ENCODE data around the gene GALE.
"Not testable (repeated sequence)": the region's sequence is repeated elsewhere in the genome, so short reads cannot be mapped to it uniquely, and the experiment has no call there.

GALE gene

GRCh38 chr1:23792151-23792945 is 8.2 kb downstream of the GALE start:
- no peak for DNase-seq
- ATAC-seq: no peak

GRCh38 chr1:23791516-23792047 is 9.0 kb downstream of the GALE start:
- DNase-seq (peak; percentile 40), ATAC-seq (no peak)

- ATAC-seq: peak; percentile 92
- peak; percentile 94 for DNase-seq
These were observed 9.6 kb downstream of the GALE start, which contains the start of gene LYPLA2 for GRCh38 chr1:23790696-23791515. Gene LYPLA2, plus strand, starts transcription at chr1:23791145. Its CDS starts 1,538 bp downstream, at chr1:23792683.

- DNase-seq (no peak), ATAC-seq (no peak)
These were observed 11.9 kb downstream of the GALE start for GRCh38 chr1:23788695-23789094.

- DNase-seq (no peak), ATAC-seq (no peak)
These were observed 12.9 kb downstream of the GALE start for GRCh38 chr1:23787701-23788100.

GRCh38 chr1:23784846-23785245 is 15.7 kb downstream of the GALE start:
- DNase-seq: no peak
- no peak for ATAC-seq

GRCh38 chr1:23783141-23783540 is 17.4 kb downstream of the GALE start:
- DNase-seq, ATAC-seq: not testable (repeated sequence)

- ATAC-seq: no peak
- no peak for DNase-seq
These were observed 20.7 kb downstream of the GALE start for GRCh38 chr1:23779826-23780371.

- ATAC-seq (peak; percentile 88), DNase-seq (peak; percentile 83)
These were observed 22.4 kb downstream of the GALE start, which contains the start of gene PITHD1 for GRCh38 chr1:23777979-23778814. Gene PITHD1, plus strand, starts transcription at chr1:23778418. Its CDS starts 98 bp downstream, at chr1:23778516.

- ATAC-seq (no peak), DNase-seq (no peak)
These were observed 24.3 kb downstream of the GALE start for GRCh38 chr1:23776217-23776616.

GRCh38 chr1:23774174-23774880 is 26.2 kb downstream of the GALE start:
- ATAC-seq (no peak), DNase-seq (no peak)

GRCh38 chr1:23772854-23773242 is 27.7 kb downstream of the GALE start:
- ATAC-seq (no peak), DNase-seq (no peak)

GRCh38 chr1:23772049-23772853 is 28.3 kb downstream of the GALE start:
- ATAC-seq (peak; percentile 93), DNase-seq (peak; percentile 90)

- ATAC-seq: no peak
- DNase-seq: no peak
These were observed 31.8 kb downstream of the GALE start for GRCh38 chr1:23768733-23769132.

GRCh38 chr1:23763041-23763577 is 37.4 kb downstream of the GALE start:
- no peak for DNase-seq
- no peak for ATAC-seq

GRCh38 chr1:23759277-23759676 is 41.3 kb downstream of the GALE start:
- DNase-seq (no peak), ATAC-seq (no peak)

- ATAC-seq: no peak
- DNase-seq: no peak
These were observed 42.7 kb downstream of the GALE start for GRCh38 chr1:23757812-23758211.

GRCh38 chr1:23756676-23757075 is 43.9 kb downstream of the GALE start:
- no peak for ATAC-seq
- no peak for DNase-seq

- no peak for DNase-seq
- no peak for ATAC-seq
These were observed 47.6 kb downstream of the GALE start for GRCh38 chr1:23752909-23753308.

GRCh38 chr1:23751815-23752200 is 48.7 kb downstream of the GALE start:
- ATAC-seq (no peak), DNase-seq (no peak)

All from stimulated activated naive CD8-positive, alpha-beta T cell treated with anti-CD3 and anti-CD28 coated beads, Interleukin-15, Interleukin-2, amounts not matched to agents 100 U/mL and 50 U/mL, for 24 hours (primary cell).